Colonic mucosa (tissue), 4 donors: ENCODE data around the gene MICAL3. TPM values are rescaled to one million over a fixed set of nuclear protein-coding genes. Genes with fewer than 3 reads are reported as not detected.
"Not testable (repeated sequence)": the region's sequence is repeated elsewhere in the genome, so short reads cannot be mapped to it uniquely, and the experiment has no call there.

Experiments used
- DNase-seq: peaks from one replicate; pipeline ENCODE4 v3.0.0-alpha.2; 2020
- H3K27ac ChIP-seq: fragments of 200-600 bp; one replicate; pipeline ENCODE4 v1.8.0; 2021
- H3K27me3 ChIP-seq: fragments of 200-600 bp; one replicate; pipeline ENCODE4 v1.8.0; 2021
- H3K36me3 ChIP-seq: fragments of 200-600 bp; one replicate; pipeline ENCODE4 v1.8.0; 2021
- H3K4me1 ChIP-seq: fragments of 200-600 bp; one replicate; pipeline ENCODE4 v1.8.0; 2021; ENCODE audit warnings: mild to moderate bottlenecking
- H3K4me3 ChIP-seq: fragments of 200-600 bp; one replicate; pipeline ENCODE4 v1.8.0; 2021
- H3K9ac ChIP-seq, 2 donors: one replicate each; pipeline ENCODE4 v1.7.0; 2013; ENCODE audit warnings: control low read depth in 2 of 2, low read depth in 2 of 2, low read length in 2 of 2
- H3K9me3 ChIP-seq: fragments of 200-600 bp; one replicate; pipeline ENCODE4 v1.8.0; 2021
- CTCF ChIP-seq: fragments of 200-600 bp; IDR thresholded peaks from one replicate; pipeline ENCODE4 v1.8.0; 2022; ENCODE audit warnings: antibody characterized with exemption, mild to moderate bottlenecking
- intact Hi-C: fragments of 100-400 bp; cut with DNase I; formaldehyde crosslinking; loops from one replicate; pipeline ENCODE4 v1.14.1; 2022
- total RNA-seq, 2 donors: library from RNA; stranded (reverse); fragmentation: NEBNext Ultra II Directional in 1 of 2; extraction: Animal tissue kit (Norgen Biotek cat#: 25700) in 1 of 2; gene quantifications; one replicate each; pipeline ENCODE4 v1.2.1, GENCODE V29; 2021
- donor health status: healthy.
- donor health status: DM: no; HTN: no; CAD: no.
- donor health status: DM: no; HTN: no; CAD: no.

Gene MICAL3
- total RNA-seq, 2 donors from 2014 or later = 72.5 to 84.5 TPM

GRCh38 chr22:18023509-18024275, 669 bp downstream of the MICAL3 start:
- H3K4me3 ChIP-seq = peak overlapping the region; percentile 71
- DNase-seq = peak; percentile 91
- no peaks in the 10 kb centered on the region for H3K27me3 ChIP-seq
- H3K27ac ChIP-seq = peak overlapping the region; percentile 82
- no peaks in the 10 kb centered on the region for H3K9me3 ChIP-seq
- H3K4me1 ChIP-seq = peaks cover 4% of the 10 kb centered on the region
- intact Hi-C loops = loop anchor here (5.0 kb wide), 1 partner anchor 191 kb away; no protein-coding TSS in a partner anchor
- H3K9ac ChIP-seq = peak overlapping the region; percentile 85 to 91
- H3K36me3 ChIP-seq = no peaks in the 10 kb centered on the region
- no peak for TF ChIP-seq CTCF

- no peak for DNase-seq
- no peaks in the 10 kb centered on the region for H3K36me3 ChIP-seq
- no peak for TF ChIP-seq CTCF
- peaks cover 4% of the 10 kb centered on the region for H3K4me1 ChIP-seq
- peak overlapping the region; percentile 82 for H3K27ac ChIP-seq
- H3K9ac ChIP-seq = peak overlapping the region; percentile 29 to 85
- intact Hi-C loops = loop anchor here (5.0 kb wide), 1 partner anchor 191 kb away; no protein-coding TSS in a partner anchor
- H3K9me3 ChIP-seq = no peaks in the 10 kb centered on the region
- H3K27me3 ChIP-seq = no peaks in the 10 kb centered on the region
- H3K4me3 ChIP-seq = peak overlapping the region; percentile 71
Observed at GRCh38 chr22:18022876-18023275, 1.5 kb downstream of the MICAL3 start.

- H3K4me1 ChIP-seq = peaks cover 4% of the 10 kb centered on the region
- no peak overlapping the region for H3K9ac ChIP-seq
- no peak for DNase-seq
- no peak overlapping the region for H3K4me3 ChIP-seq
- no peaks in the 10 kb centered on the region for H3K36me3 ChIP-seq
- intact Hi-C loops = loop anchor here (5.0 kb wide), 1 partner anchor 189 kb away; no protein-coding TSS in a partner anchor
- H3K9me3 ChIP-seq = no peaks in the 10 kb centered on the region
- H3K27ac ChIP-seq = no peak overlapping the region
- no peaks in the 10 kb centered on the region for H3K27me3 ChIP-seq
- no peak for TF ChIP-seq CTCF
Observed at GRCh38 chr22:18021431-18021830, 2.9 kb downstream of the MICAL3 start.

GRCh38 chr22:18020743-18021142, 3.6 kb downstream of the MICAL3 start:
- H3K9me3 ChIP-seq, H3K4me3 ChIP-seq, H3K4me1 ChIP-seq, DNase-seq, H3K9ac ChIP-seq, H3K27ac ChIP-seq, H3K36me3 ChIP-seq, H3K27me3 ChIP-seq: not testable (repeated sequence)
- intact Hi-C loops = loop anchor here (5.0 kb wide), 1 partner anchor 188 kb away; no protein-coding TSS in a partner anchor

GRCh38 chr22:18013947-18014346, 10.4 kb downstream of the MICAL3 start:
- no peak overlapping the region for H3K27ac ChIP-seq
- no peak overlapping the region for H3K9ac ChIP-seq
- no peak for DNase-seq
- H3K4me1 ChIP-seq = no peaks in the 10 kb centered on the region
- H3K4me3 ChIP-seq = no peak overlapping the region
- intact Hi-C loops = no loop called here
- no peak for TF ChIP-seq CTCF
- no peaks in the 10 kb centered on the region for H3K9me3 ChIP-seq
- no peaks in the 10 kb centered on the region for H3K36me3 ChIP-seq
- H3K27me3 ChIP-seq = no peaks in the 10 kb centered on the region

- no peaks in the 10 kb centered on the region for H3K27me3 ChIP-seq
- no peaks in the 10 kb centered on the region for H3K4me1 ChIP-seq
- no peak overlapping the region for H3K4me3 ChIP-seq
- no peak overlapping the region for H3K27ac ChIP-seq
- H3K9ac ChIP-seq = no peak overlapping the region
- DNase-seq = no peak
- H3K36me3 ChIP-seq = no peaks in the 10 kb centered on the region
- intact Hi-C loops = no loop called here
- H3K9me3 ChIP-seq = no peaks in the 10 kb centered on the region
- TF ChIP-seq CTCF = no peak
Observed at GRCh38 chr22:18013436-18013835, 10.9 kb downstream of the MICAL3 start.
